Mammary epithelial cell (primary cell): ENCODE data around the gene TC2N.

Source experiments
- EZH2 ChIP-seq: IDR thresholded peaks from 2 replicates; pipeline ENCODE4 v1.6.1; 2012; ENCODE audit warnings: low read length, inconsistent platforms, borderline replicate concordance
- TF ChIP-seq, protein P1 (sequence below), 2 donors: IDR thresholded peaks in 1 of 2; conservative IDR thresholded peaks in 1 of 2; 2 replicates each; pipeline ENCODE4 v1.5.1; 2011 to 2012; ENCODE audit warnings: inconsistent platforms in 2 of 2, low read length in 2 of 2, mild to moderate bottlenecking in 2 of 2, control low read depth in 1 of 2, low read depth in 1 of 2; ENCODE audit not compliant: insufficient read depth in 1 of 2; ENCODE audit errors: extremely low read depth in 1 of 2

- TF ChIP-seq, protein P1, sequence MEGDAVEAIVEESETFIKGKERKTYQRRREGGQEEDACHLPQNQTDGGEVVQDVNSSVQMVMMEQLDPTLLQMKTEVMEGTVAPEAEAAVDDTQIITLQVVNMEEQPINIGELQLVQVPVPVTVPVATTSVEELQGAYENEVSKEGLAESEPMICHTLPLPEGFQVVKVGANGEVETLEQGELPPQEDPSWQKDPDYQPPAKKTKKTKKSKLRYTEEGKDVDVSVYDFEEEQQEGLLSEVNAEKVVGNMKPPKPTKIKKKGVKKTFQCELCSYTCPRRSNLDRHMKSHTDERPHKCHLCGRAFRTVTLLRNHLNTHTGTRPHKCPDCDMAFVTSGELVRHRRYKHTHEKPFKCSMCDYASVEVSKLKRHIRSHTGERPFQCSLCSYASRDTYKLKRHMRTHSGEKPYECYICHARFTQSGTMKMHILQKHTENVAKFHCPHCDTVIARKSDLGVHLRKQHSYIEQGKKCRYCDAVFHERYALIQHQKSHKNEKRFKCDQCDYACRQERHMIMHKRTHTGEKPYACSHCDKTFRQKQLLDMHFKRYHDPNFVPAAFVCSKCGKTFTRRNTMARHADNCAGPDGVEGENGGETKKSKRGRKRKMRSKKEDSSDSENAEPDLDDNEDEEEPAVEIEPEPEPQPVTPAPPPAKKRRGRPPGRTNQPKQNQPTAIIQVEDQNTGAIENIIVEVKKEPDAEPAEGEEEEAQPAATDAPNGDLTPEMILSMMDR (conservative IDR thresholded peaks at IDR 0.05 in 1 of 2, IDR thresholded peaks at IDR 0.05 in 1 of 2; ENCODE audit: extremely low read depth in 1 of 2, insufficient read depth in 1 of 2, low read depth in 1 of 2, low read length in 2 of 2): no peak
- TF ChIP-seq EZH2: no peak
Observed at GRCh38 chr14:91885839-91886238, 18.5 kb upstream of the TC2N start.
